ENCODE data around the gene MGST2. TPM values are rescaled to one million over a fixed set of nuclear protein-coding genes. Genes with fewer than 3 reads are reported as not detected.
A peak's percentile ranks its signal among the peaks of the same experiment; 100 is the strongest.

The MGST2 gene
- polyA plus RNA-seq, 1 donor from 2014 or later, result 2.0 TPM

GRCh38 chr4:139655116-139655515 is 10.5 kb upstream of the MGST2 start:
- no peaks in the 10 kb centered on the region for H3K9me2 ChIP-seq (ENCODE audit: insufficient read depth, low read length)
- no peaks in the 10 kb centered on the region for H3F3A ChIP-seq (ENCODE audit: insufficient read depth, low read length, poor library complexity, severe bottlenecking)

More at GRCh38 chr4:139655116-139655515, 10.5 kb upstream of the MGST2 start:
- no peak overlapping the region for H3K4me3 ChIP-seq (ENCODE audit: low read length)
- no peaks in the 10 kb centered on the region for H3K9me3 ChIP-seq (ENCODE audit: low read length)
- no peaks in the 10 kb centered on the region for H3K79me2 ChIP-seq (replicated peaks; ENCODE audit: insufficient read depth, low read length)
- no peak overlapping the region for H3K9ac ChIP-seq (ENCODE audit: low read length)
- H3K4me2 ChIP-seq (ENCODE audit: low read length), result no peak overlapping the region
- no peaks in the 10 kb centered on the region for H4K20me1 ChIP-seq (ENCODE audit: insufficient read depth)
- H3K27ac ChIP-seq (ENCODE audit: low read length), result no peak overlapping the region
- H3K36me3 ChIP-seq (ENCODE audit: insufficient read depth, low read length), result no peaks in the 10 kb centered on the region
- H2AFZ ChIP-seq (ENCODE audit: low read depth, low read length), result no peak overlapping the region
- no peaks in the 10 kb centered on the region for H3K27me3 ChIP-seq (ENCODE audit: insufficient read depth, low read depth, low read length)
- TF ChIP-seq TAF1 (IDR thresholded peaks at IDR 0.05; ENCODE audit: low read depth) (no peak), RAD21 (conservative IDR thresholded peaks at IDR 0.05) (peak; percentile 74), SMC3 (conservative IDR thresholded peaks at IDR 0.05; ENCODE audit: poor library complexity) (peak; percentile 68), POLR2AphosphoS5 (IDR thresholded peaks at IDR 0.05) (no peak), REST (IDR thresholded peaks at IDR 0.05; ENCODE audit: borderline replicate concordance) (no peak), EZH2 (IDR thresholded peaks at IDR 0.05; ENCODE audit: borderline replicate concordance, insufficient read depth, low read length, poor library complexity, severe bottlenecking) (no peak), MXI1 (conservative IDR thresholded peaks at IDR 0.05; ENCODE audit: poor library complexity, severe bottlenecking) (no peak), CTCF (IDR thresholded peaks at IDR 0.05; ENCODE audit: poor library complexity, severe bottlenecking) (peak; percentile 67), EP300 (conservative IDR thresholded peaks at IDR 0.05; ENCODE audit: poor library complexity, severe bottlenecking) (no peak)

All from neural cell (in vitro differentiated cells).